ENCODE data around the gene LMAN2.
A peak's percentile ranks its signal among the peaks of the same experiment; 100 is the strongest.

The LMAN2 gene

GRCh38 chr5:177304392-177305119 is 46.9 kb downstream of the LMAN2 start:
- no peak for DNase-seq

GRCh38 chr5:177303925-177304391 is 47.5 kb downstream of the LMAN2 start:
- DNase-seq: peak; percentile 43

- DNase-seq: peak; percentile 83
Observed at GRCh38 chr5:177303121-177303924, 48.1 kb downstream of the LMAN2 start, which contains the start of the genes PRELID1 and RAB24. PRELID1 (plus strand) TSS chr5:177303799; CDS start chr5:177303986, 187 bp downstream. RAB24 (minus strand) TSS chr5:177303719; CDS start chr5:177303288, 431 bp downstream.

- DNase-seq: peak; percentile 43
Observed at GRCh38 chr5:177302354-177303110, 48.9 kb downstream of the LMAN2 start.

- DNase-seq: no peak
Observed at GRCh38 chr5:177301503-177302165, 49.8 kb downstream of the LMAN2 start.

GRCh38 chr5:177300951-177301350 is 50.5 kb downstream of the LMAN2 start:
- DNase-seq: no peak

GRCh38 chr5:177300236-177300880 is 51.1 kb downstream of the LMAN2 start:
- DNase-seq: peak; percentile 72

- DNase-seq: no peak
Observed at GRCh38 chr5:177299697-177300096, 51.8 kb downstream of the LMAN2 start.

- no peak for DNase-seq
Observed at GRCh38 chr5:177297922-177298321, 53.5 kb downstream of the LMAN2 start.

- DNase-seq: no peak
Observed at GRCh38 chr5:177296581-177296980, 54.9 kb downstream of the LMAN2 start.

- no peak for DNase-seq
Observed at GRCh38 chr5:177295924-177296323, 55.5 kb downstream of the LMAN2 start.

- no peak for DNase-seq
Observed at GRCh38 chr5:177294632-177295031, 56.8 kb downstream of the LMAN2 start.

GRCh38 chr5:177293819-177294581 is 57.5 kb downstream of the LMAN2 start:
- no peak for DNase-seq

- no peak for DNase-seq
Observed at GRCh38 chr5:177291735-177292134, 59.7 kb downstream of the LMAN2 start.

- no peak for DNase-seq
Observed at GRCh38 chr5:177290816-177291596, 60.5 kb downstream of the LMAN2 start.

GRCh38 chr5:177288191-177288590 is 63.3 kb downstream of the LMAN2 start:
- DNase-seq: no peak

Measured in hematopoietic multipotent progenitor cell treated with erythropoietin and hydrocortisone succinate and interleukin-3 and kit ligand, for 8 days (in vitro differentiated cells).